NCI-H526 (cell line): ENCODE data around the gene NLRP5.
"Not testable (repeated sequence)": the region's sequence is repeated elsewhere in the genome, so short reads cannot be mapped to it uniquely, and the experiment has no call there.

ENCODE experiments used
- DNase-seq, 2 experiments: peaks; one replicate each; lab custom pipeline; 2025; lab: John Stamatoyannopoulos, UW

The NLRP5 gene

GRCh38 chr19:55986487-55986886, at the start of gene NLRP5:
Gene NLRP5 (plus strand): TSS chr19:55986775.
- peak; percentile 4 to 43 for DNase-seq

GRCh38 chr19:55939206-55939605, 47.4 kb upstream of the NLRP5 start:
- DNase-seq: no peak

GRCh38 chr19:55940306-55940705, 46.3 kb upstream of the NLRP5 start:
- DNase-seq: no peak

GRCh38 chr19:55947532-55947931, 39.0 kb upstream of the NLRP5 start, which contains the start of gene NLRP8:
Gene NLRP8 (plus strand): TSS chr19:55947832.
- DNase-seq: no peak

DNA sequence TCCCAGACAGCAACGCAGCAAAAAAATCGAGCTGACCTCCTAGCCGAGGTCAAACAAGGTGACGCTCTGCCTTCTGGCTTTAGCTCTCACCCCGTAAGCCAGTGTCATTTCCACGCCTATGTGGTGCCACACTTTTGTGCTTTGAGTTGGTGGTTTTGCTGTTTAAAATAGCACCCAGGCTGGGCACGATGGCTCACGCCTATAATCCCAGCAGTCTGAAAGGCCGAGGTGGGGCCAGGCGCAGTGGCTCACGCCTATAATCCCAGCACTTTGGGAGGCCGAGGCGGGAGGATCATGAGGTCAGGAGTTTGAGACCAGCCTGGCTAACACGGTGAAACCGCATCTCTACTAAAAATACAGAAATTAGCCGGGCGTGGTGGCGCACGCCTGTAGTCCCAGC, 36.0 kb upstream of the NLRP5 start:
- not testable (repeated sequence) for DNase-seq

DNA sequence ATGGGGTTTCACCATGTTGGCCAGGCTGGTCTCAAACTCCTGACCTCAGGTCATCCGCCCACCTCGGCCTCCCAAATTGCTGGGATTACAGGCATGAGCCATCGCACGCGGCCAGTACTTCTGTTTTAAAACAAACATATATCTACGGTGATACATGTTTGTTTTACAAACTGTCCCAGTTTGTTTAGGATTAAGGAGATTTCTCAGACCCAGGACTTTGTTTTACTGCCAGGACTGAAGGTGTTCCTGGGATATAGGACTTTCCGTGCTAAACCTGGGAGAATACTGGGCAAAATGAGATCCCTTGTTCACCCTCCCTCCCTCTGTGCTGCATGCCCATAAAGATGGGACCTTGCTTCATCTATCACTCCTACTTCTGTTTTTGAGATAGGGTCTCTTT, 30.1 kb upstream of the NLRP5 start:
- DNase-seq: no peak

DNA sequence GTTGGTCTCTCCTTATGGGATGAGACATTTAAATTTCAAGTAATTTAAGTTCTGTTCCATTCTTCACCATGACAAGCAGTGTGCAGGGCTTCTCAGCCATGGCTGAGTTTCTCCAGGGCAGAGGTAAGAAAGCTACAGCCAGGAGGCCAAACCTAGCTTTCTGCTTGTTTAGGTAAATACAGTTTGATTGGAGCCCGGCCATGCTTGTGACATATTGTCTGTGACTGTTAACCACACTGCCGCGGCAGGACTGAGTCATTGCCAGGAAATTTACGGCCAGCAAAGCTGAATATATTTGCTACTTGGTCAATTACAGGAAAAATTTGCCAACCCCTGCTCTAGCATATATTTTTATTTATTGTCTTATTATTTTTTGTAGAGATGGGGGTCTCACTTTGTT, 28.2 kb upstream of the NLRP5 start:
- DNase-seq: peak; percentile 2 to 32

GRCh38 chr19:55959996-55960675, 26.4 kb upstream of the NLRP5 start:
- no peak for DNase-seq

- no peak for DNase-seq
Measured at GRCh38 chr19:55962186-55962585, 24.4 kb upstream of the NLRP5 start.

DNA sequence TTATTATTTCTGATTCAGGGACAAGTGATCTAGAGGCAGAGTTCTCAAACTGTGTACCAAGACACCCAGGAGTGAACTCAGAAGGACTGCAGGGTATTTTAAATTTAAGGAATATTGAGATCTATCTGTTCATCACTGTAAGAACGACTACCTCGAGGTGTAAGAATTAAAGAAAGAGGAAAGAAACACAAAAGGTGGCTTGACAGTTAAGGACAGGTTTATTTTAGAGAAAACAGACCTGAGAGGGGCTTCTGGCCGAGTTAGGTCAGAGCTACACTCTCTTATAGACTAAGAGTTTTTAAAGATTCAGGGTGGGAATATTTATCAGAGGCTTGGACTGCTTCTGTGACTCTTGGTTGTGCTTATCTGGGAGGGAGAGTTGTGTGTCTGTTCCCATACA, 12.6 kb upstream of the NLRP5 start:
- no peak for DNase-seq

GRCh38 chr19:55980415-55980814, 6.2 kb upstream of the NLRP5 start:
- no peak for DNase-seq

- no peak for DNase-seq
Measured at GRCh38 chr19:55985254-55985653, 1.3 kb upstream of the NLRP5 start.

DNA sequence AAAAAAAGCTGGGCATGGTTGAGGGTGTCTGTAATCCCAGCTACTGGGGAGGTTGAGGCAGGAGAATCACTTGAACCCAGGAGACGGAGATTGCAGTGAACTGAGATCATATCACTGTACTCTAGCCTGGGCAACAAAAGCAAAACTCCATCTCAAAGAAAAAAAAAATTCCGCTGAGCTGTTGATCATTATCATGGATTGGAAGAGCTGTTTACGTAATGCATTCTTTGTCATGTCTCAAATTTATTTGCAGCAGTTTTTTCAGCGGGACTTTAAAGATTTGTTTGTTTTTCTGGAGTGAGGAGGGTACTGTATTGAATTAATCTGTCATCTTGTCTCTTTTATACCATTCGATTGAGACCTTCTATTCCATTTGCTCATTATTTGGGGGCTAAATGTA, 4.3 kb downstream of the NLRP5 start:
- no peak for DNase-seq

- DNase-seq: no peak
Measured at GRCh38 chr19:55993492-55993891, 6.9 kb downstream of the NLRP5 start.

DNA sequence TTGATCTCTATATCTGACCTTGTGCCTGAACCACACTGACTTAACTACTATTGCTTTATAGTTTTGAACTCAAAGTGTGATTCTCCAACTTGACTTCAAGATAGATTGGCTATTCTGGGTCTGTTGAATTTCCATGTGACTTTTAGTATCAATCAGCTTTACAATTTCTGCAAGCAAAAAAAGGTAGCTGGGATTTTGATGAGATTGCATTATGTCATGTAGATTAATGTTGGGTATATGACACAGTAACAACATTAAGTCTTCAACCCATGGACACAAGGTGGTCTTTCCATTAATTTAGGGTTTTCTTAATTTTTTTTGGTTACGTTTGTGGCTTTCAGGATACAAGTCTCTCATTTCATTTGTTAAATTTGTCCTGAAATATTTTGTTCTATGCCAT, 28.2 kb downstream of the NLRP5 start:
- DNase-seq: no peak

GRCh38 chr19:56015756-56016155, 29.2 kb downstream of the NLRP5 start:
- no peak for DNase-seq

GRCh38 chr19:56019325-56019724, 32.8 kb downstream of the NLRP5 start:
- DNase-seq: not testable (repeated sequence)

DNA sequence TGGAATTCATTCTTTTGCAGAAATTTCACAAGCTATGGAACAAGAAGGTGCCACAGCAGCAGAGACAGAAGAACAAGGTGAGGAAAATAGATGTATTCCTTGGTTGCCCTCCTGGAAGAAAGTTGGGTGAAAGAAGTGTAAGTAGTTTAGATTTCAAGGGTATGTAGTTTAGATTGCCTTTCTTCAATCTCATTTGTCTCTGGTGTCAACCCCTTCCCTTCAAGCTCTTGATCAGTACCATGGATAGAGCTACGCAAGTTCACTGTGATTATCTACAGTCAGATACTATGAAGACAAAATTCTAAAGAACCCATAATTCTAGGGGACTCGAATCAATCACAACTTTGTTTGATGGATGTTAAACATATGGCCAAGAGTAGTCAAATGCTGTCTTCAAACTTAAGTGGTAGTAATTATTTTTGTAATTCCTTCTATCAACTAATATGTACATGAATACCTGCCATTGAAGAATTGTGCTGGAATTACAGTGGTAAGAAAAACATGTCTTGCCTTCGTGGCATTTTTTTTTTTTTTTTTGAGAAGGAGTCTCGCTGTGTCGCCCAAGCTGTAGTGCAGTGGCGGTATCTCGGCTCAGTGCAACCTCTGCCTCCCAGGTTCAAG, 33.9 kb downstream of the NLRP5 start:
- not testable (repeated sequence) for DNase-seq

DNA sequence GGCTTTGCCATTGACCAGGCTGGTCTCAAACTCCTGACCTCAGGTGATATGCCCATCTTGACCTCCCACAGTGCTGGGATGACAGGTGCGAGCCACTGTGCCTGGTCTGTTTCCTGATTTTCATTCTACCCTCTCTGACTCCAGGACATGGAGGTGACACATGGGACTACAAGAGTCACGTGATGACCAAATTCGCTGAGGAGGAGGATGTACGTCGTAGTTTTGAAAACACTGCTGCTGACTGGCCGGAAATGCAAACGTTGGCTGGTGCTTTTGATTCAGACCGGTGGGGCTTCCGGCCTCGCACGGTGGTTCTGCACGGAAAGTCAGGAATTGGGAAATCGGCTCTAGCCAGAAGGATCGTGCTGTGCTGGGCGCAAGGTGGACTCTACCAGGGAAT, 40.2 kb downstream of the NLRP5 start:
- DNase-seq: no peak

DNA sequence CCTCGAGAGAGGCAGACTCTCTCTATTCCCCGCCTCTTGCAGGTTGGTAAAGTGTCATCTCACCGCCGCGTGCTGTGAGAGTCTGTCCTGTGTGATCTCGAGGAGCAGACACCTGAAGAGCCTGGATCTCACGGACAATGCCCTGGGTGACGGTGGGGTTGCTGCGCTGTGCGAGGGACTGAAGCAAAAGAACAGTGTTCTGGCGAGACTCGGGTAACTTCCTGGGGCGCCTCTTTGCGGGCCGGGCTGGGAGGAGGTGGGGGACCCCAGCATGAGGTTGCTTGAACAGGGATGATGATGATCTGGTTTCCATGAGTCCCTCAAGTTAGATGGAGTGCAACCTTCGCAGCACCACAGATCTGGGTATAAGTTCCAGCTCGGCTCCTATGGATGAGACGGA, 67.0 kb downstream of the NLRP5 start:
- no peak for DNase-seq

DNA sequence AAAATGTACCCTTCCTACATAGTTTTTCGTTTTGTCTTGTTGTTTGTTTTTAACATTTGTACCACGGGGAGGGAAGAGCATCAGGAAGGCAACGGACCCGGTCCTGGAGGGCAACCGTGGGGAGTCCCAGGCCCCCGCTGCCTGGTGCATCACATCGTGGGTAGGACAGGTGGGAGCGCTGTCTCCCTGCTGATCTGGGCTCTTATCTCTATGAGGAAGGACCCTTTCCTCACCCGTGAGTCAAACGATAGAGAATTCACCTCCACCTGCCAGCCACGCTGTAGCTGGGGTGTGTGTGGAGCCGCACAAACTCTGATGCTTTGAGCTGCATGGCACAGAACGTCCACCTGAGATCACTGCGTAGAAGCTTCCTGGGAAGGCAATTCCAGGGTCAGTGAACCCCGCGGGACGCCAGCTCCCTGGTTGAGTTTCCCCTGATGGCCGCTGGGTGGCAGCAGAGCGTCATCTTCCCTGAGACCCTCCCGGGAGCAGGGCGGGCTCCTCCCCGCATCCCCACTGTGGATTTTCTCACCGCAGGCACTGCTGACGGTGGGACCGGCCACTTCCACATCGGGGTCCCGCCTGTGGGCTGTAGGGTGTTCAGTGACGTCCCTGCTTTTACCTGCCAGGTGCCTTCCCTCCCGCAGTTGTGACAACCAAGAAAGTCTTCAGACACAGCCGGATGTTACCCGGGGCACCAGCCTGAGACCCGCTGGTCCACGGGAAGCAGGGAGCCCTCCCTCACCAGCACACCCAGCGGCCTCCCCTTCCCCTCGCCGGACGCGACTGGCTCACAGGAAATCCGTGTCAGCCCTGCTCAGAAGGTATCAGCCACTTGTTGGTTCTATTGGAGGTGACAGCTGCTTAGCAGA, 79.8 kb downstream of the NLRP5 start:
- peak; percentile 46 to 81 for DNase-seq

DNA sequence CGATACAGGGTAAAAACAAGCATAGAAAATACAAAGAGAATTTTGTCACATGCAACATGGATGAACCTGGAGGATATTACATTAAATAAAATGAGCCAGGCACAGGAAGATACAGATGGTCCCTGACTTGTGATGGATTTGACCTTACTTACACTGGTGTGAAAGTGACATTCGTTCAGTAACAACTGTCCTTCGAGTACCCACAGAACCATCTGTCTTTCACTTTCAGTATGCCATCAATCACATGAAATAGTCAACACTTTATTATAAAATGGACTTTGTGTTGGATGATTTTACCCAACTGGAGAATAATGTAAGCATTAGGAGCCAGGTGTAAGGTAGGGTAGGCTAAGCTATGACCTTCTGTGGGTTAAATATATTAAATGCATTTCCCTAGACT, 83.1 kb downstream of the NLRP5 start:
- no peak for DNase-seq

DNA sequence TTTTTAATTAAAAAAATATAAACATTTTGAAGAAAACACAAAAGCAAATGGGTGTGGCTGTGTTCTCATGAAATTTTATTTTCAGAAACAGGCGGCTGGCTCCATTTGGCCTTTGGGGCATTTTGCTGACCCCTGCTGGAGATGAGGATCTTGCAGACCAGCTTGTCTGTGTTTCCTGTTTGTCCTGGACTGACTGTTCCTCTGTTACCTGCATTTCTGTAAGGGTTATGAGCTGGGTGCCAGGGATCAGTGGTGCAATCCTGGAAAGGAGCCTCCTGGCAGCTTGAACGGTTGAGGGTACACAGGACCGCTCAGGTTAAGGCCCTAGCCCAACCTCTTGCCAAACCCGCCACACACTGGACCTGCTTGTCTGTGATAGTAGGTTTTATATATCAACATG, 84.6 kb downstream of the NLRP5 start:
- DNase-seq: peak; percentile 7 to 58
